NCI-H345 treated with DMSO at 0.1 percent for 48 hours (cell line): ENCODE measurements around the gene FAM168A.
"Not testable (repeated sequence)": the region's sequence is repeated elsewhere in the genome, so short reads cannot be mapped to it uniquely, and the experiment has no call there.

ENCODE experiments used
- DNase-seq: peaks from one replicate; lab custom pipeline; 2025; ENCODE audit not compliant: unreplicated experiment; lab: John Stamatoyannopoulos, UW

The FAM168A gene

GRCh38 chr11:73470036-73470612 lies 127.8 kb downstream of the FAM168A start:
- not testable (repeated sequence) for DNase-seq

- no peak for DNase-seq
Measured at GRCh38 chr11:73469401-73469800, 128.5 kb downstream of the FAM168A start.

GRCh38 chr11:73468590-73469161 lies 129.2 kb downstream of the FAM168A start:
- DNase-seq, result no peak

GRCh38 chr11:73467505-73467904 lies 130.4 kb downstream of the FAM168A start:
- no peak for DNase-seq

- no peak for DNase-seq
Measured at GRCh38 chr11:73466643-73467042, 131.3 kb downstream of the FAM168A start.

GRCh38 chr11:73465871-73466270 lies 132.0 kb downstream of the FAM168A start:
- no peak for DNase-seq

- DNase-seq, result no peak
Measured at GRCh38 chr11:73465023-73465675, 132.8 kb downstream of the FAM168A start.

GRCh38 chr11:73464347-73464746 lies 133.6 kb downstream of the FAM168A start:
- no peak for DNase-seq

GRCh38 chr11:73463359-73463758 lies 134.6 kb downstream of the FAM168A start:
- no peak for DNase-seq

GRCh38 chr11:73461964-73462363 lies 135.9 kb downstream of the FAM168A start:
- DNase-seq, result no peak

GRCh38 chr11:73461335-73461840 lies 136.5 kb downstream of the FAM168A start:
- DNase-seq, result no peak

GRCh38 chr11:73458201-73458600 lies 139.7 kb downstream of the FAM168A start:
- no peak for DNase-seq

GRCh38 chr11:73454987-73455386 lies 142.9 kb downstream of the FAM168A start:
- no peak for DNase-seq

GRCh38 chr11:73453562-73453961 lies 144.3 kb downstream of the FAM168A start:
- DNase-seq, result no peak

GRCh38 chr11:73452726-73453125 lies 145.2 kb downstream of the FAM168A start:
- DNase-seq, result no peak

- no peak for DNase-seq
Measured at GRCh38 chr11:73451896-73452295, 146.0 kb downstream of the FAM168A start.

GRCh38 chr11:73446766-73447165 lies 151.1 kb downstream of the FAM168A start:
- no peak for DNase-seq

GRCh38 chr11:73445980-73446379 lies 151.9 kb downstream of the FAM168A start:
- no peak for DNase-seq

GRCh38 chr11:73439002-73439843 lies 158.7 kb downstream of the FAM168A start:
- DNase-seq, result no peak

GRCh38 chr11:73436859-73437258 lies 161.1 kb downstream of the FAM168A start:
- DNase-seq, result not testable (repeated sequence)

- DNase-seq, result no peak
Measured at GRCh38 chr11:73431396-73431795, 166.5 kb downstream of the FAM168A start.
